HG02885 (cell line): ENCODE data around the gene SAA1.

ENCODE experiments used
- ATAC-seq: cut with Tn5 transposase; IDR thresholded peaks from one replicate; pipeline ENCODE4 v1.9.1; 2021; ENCODE audit warnings: mild to moderate bottlenecking; ENCODE audit not compliant: unreplicated experiment, poor library complexity

SAA1 gene

GRCh38 chr11:18307461-18308139 lies 41.5 kb downstream of the SAA1 start:
- ATAC-seq: no peak

DNA sequence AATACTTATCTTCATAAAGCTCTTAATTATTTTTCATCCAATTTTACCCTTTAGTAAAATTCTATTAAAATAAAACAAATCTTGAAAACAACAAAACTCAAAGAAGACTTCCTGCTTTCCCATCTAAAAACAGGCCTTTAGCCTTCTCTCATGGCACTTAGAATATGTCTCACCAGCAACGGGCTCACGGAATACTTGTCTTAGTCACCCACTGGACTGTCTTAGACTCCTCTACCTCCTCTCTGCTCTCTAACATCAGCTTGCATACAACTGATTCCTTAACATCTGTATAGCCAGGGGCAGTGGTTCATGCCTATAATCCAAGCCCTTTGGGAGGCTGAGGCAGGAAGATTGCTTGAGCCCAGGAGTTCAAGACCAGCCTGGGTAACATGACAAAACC lies 42.2 kb downstream of the SAA1 start:
- no peak for ATAC-seq

- no peak for ATAC-seq
Observed at GRCh38 chr11:18309691-18310090, 43.6 kb downstream of the SAA1 start.

- ATAC-seq: peak; percentile 69
Observed at GRCh38 chr11:18310800-18311340, 44.8 kb downstream of the SAA1 start.

DNA sequence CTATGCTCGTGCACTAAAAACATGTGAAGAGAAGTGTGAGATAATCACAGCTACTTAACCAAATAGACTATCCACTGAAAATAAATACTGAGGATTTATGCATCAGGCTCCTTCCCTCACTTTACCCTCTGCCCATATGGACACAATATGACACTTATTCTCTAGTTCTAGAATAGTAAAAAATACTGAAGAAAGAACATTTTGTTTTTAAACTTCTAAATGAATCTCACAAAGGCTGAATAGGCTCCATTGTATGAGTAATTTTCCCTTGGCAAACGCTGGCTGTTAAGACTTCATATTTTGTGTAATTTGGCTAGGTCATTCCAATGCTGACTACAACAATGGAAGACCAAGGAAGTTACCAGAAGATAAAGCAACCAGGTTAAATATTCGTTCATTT lies 45.9 kb downstream of the SAA1 start:
- ATAC-seq: no peak

DNA sequence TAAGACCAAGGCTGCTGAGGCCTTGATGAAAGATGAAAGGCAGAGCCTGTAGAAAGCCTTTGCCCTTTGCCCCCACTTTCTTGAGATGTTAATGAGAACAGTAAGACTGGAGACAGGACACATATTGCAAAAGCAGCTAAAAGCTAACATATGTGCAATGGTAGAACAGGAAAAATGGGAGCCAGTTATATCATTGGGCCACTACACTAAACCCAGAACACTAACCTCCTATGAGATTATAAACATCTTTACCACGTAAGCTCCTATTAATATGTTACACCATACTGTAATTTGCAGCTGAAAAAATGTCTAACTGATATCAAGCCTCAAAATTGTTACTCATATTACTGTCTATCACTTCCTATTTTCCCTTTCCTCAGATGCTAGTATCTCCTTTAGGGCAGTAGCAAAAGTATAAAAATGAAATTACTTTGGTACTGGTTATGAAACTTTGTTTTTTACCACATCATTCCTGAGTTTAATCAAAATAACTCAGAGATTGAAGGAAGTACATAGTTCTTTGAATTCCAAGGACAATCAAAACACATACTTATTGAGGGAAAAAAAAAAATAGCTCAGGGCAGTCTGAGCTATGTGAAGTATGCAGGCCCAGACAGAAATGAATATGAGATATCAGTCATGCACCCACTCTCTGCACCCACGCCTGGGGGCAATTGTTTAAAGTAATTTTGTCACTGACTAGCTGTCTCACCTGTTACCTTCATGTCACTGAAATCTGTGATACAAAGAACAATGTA lies 46.8 kb downstream of the SAA1 start:
- no peak for ATAC-seq

DNA sequence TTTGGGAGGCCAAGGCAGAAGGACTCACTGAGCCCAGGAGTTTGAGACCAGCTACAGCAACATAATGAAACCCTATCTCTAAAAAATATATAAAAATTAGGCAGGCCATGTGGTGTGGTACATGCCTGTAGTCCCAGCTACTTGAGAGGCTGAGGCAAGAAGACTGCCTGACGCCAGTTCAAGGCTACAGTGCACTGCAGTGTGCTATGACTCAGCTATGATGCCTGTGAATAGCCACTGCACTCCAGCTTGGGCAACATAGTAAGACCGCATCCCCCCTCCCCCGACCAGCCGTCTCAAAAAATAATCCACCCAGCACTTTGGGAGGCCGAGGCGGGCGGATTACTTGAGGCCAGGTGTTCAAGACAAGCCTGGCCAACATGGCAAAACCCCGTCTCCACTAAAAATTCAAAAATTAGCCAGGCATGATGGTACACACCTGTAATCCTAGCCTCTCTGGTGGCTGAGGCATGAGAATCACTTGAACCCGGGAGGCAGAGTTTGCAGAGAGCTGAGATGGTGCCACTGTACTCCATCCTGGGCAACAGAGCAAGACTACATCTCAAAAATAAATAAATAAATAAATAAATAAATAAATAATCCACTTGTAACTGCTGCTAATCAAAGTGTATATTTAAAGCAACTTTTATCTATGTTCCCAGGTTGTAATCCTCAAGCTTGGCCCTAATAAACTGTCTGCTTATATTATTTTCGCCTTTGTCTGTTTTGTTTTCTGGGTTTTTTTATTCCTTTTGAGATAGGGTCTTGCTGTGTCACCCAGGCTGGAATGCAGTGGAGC lies 48.1 kb downstream of the SAA1 start:
- ATAC-seq: no peak

GRCh38 chr11:18314784-18315523 lies 48.9 kb downstream of the SAA1 start:
- no peak for ATAC-seq

GRCh38 chr11:18315893-18316292 lies 49.8 kb downstream of the SAA1 start:
- no peak for ATAC-seq

DNA sequence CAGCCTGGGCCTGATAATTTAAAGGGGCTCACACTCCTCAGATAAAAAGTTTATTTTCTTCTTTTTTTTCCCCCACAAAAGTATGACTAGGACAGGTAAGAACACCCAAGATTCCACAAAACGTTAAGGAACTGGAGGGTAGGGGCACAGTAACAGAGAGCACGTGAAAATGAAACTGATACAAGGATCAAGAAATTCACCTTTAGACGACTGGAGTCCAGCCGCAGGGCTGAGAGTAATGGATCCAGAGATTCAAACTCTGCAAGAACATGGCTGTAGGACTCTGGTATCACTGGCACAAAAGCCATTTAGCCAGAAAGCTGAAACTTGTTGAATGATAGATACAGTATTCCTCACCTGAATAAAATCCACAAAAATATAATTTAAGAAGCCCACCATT lies 51.5 kb downstream of the SAA1 start:
- ATAC-seq: no peak
